Measurements from ENCODE around the gene IFNAR1.

IFNAR1 gene

GRCh38 chr21:33402001-33402979 lies 77.5 kb downstream of the IFNAR1 start:
- H3K4me3 ChIP-seq (replicated peaks in 1 of 2; ENCODE audit: low read depth in 2 of 2, low read length in 2 of 2) = peak overlapping the region; percentile 36 to 79
- no peak for TF ChIP-seq CTCF (IDR thresholded peaks at IDR 0.05; ENCODE audit: low read depth, low read length)
- peak; percentile 83 to 85 for DNase-seq (ENCODE audit: low read depth in 2 of 2)

GRCh38 chr21:33403128-33403785 lies 78.5 kb downstream of the IFNAR1 start, which contains the start of gene IFNGR2:
TSS of gene IFNGR2 (plus strand) at chr21:33403413. CDS start at chr21:33403544, 131 bp downstream.
- TF ChIP-seq CTCF (IDR thresholded peaks at IDR 0.05; ENCODE audit: low read depth, low read length) = no peak
- H3K4me3 ChIP-seq (replicated peaks in 1 of 2; ENCODE audit: low read depth in 2 of 2, low read length in 2 of 2) = peak within 1 kb of the TSS; percentile 79 to 81
- DNase-seq (ENCODE audit: low read depth in 2 of 2) = peak in 1 of 2 donors; percentile 52

GRCh38 chr21:33403786-33404585 lies 79.2 kb downstream of the IFNAR1 start:
- DNase-seq (ENCODE audit: low read depth in 2 of 2) = peak; percentile 57 to 62
- peak overlapping the region; percentile 79 to 81 for H3K4me3 ChIP-seq (replicated peaks in 1 of 2; ENCODE audit: low read depth in 2 of 2, low read length in 2 of 2)
- TF ChIP-seq CTCF (IDR thresholded peaks at IDR 0.05; ENCODE audit: low read depth, low read length) = peak; percentile 5

- no peak for TF ChIP-seq CTCF (IDR thresholded peaks at IDR 0.05; ENCODE audit: low read depth, low read length)
- no peak overlapping the region for H3K4me3 ChIP-seq (replicated peaks in 1 of 2; ENCODE audit: low read depth in 2 of 2, low read length in 2 of 2)
- no peak for DNase-seq (ENCODE audit: low read depth in 2 of 2)
Measured at GRCh38 chr21:33406493-33406892, 81.7 kb downstream of the IFNAR1 start.

Data from cardiac fibroblast (primary cell).